ENCODE measurements around the gene UBE2E3.

GRCh38 chr2:181037922-181038321 lies 57.5 kb downstream of the UBE2E3 start:
- TF ChIP-seq POLR2A (IDR thresholded peaks at IDR 0.05; ENCODE audit: low read length) = no peak
- no peak for TF ChIP-seq GATA1 (IDR thresholded peaks at IDR 0.05; ENCODE audit: low read depth, low read length)

All from erythroblast (primary cell).